Stimulated activated naive CD4-positive, alpha-beta T cell (primary cell): ENCODE results near the gene CASR.

Experiments
- DNase-seq, 6 experiments: peaks; one replicate each; lab custom pipeline; 2025; lab: John Stamatoyannopoulos, UW

Gene CASR

GRCh38 chr3:122215592-122216298 lies 32.3 kb downstream of the CASR start:
- DNase-seq: no peak

DNA sequence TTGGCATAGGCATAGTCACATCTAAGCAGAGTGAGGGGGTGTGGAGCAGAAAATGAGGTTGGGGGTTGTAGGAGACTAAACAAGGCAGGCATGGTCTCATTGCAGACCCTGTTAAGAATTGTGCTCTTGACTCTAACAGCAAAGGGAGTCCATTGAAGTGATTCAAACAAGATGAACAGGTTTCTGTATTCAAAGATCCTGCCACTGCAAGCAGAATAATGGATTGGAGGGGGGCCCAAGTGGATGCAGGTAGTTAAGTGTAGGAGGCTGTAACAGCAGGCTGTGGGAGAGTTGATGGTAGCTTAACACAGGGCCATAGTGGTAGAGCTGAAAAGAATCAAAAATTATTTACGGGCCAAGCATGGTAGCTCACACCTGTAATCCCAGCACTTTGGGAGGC lies 34.4 kb downstream of the CASR start:
- DNase-seq: no peak

GRCh38 chr3:122219242-122219872 lies 35.9 kb downstream of the CASR start:
- DNase-seq: no peak

- DNase-seq: no peak
Observed at GRCh38 chr3:122227036-122227781, 43.7 kb downstream of the CASR start.

- no peak for DNase-seq
Observed at GRCh38 chr3:122230174-122230573, 46.7 kb downstream of the CASR start.

- no peak for DNase-seq
Observed at GRCh38 chr3:122231465-122232157, 48.1 kb downstream of the CASR start.

DNA sequence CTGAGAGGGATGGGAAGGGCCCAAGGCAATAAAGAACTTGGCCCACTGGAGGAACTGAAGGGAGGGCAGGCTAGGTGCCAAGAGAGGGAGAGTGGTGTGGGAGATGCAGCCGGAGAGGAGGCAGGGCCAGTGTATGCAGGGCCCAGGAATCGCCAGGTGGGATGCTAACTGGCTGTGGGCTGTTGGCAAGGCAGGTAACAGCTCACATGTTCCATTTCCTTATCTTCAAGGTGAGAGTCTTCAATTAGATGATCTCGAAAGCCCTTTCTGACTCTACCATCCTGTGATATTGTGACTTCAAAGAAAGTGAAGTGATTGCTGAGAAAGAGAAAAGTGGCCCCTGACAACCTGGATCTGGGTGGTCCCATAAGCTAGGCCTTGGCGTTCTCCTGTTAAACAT lies 49.0 kb downstream of the CASR start:
- no peak for DNase-seq

GRCh38 chr3:122233101-122233952 lies 49.9 kb downstream of the CASR start:
- DNase-seq: no peak

DNA sequence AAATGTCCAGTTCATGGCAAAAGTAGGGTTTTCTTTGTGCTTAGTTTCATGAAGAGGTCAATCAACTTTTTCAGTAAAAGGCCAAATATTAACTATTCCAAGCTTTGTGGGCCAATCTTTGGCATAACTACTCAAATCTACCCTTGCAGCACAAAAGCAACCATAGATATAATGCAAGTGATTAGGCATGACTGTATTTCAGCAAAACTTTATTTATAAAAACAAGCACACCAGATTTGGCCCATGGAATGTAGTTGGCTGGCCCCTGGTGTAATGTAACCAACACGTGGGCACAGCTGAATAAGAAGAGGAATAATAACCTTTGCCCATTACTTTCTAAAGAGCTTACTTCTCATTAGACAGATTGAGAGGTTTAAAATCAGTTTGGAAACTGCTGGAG lies 50.6 kb downstream of the CASR start:
- no peak for DNase-seq

GRCh38 chr3:122235147-122235546 lies 51.7 kb downstream of the CASR start:
- no peak for DNase-seq

- no peak for DNase-seq
Observed at GRCh38 chr3:122239112-122239511, 55.6 kb downstream of the CASR start.

- DNase-seq: peak in 1 of 6 experiments; percentile 7
Observed at GRCh38 chr3:122245513-122246174, 62.2 kb downstream of the CASR start.

DNA sequence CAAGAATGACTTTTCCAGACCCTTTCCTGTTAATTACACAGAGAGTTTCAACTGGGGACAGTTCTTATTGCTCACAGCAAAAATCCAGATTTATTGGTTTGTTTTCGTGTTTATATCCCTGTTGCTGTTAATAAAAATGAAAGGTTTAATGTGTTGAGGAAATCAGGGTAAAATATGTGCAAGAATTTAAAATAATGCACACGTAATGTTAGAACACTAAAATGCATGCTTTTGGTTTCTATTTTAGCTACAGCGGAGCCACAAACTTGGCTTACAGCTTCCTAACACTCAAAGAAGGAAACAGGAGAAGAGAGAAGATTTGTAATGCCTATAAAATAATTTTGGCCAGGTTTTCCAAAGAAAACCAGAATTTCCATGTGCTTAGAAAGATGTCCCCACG lies 62.7 kb downstream of the CASR start:
- no peak for DNase-seq

DNA sequence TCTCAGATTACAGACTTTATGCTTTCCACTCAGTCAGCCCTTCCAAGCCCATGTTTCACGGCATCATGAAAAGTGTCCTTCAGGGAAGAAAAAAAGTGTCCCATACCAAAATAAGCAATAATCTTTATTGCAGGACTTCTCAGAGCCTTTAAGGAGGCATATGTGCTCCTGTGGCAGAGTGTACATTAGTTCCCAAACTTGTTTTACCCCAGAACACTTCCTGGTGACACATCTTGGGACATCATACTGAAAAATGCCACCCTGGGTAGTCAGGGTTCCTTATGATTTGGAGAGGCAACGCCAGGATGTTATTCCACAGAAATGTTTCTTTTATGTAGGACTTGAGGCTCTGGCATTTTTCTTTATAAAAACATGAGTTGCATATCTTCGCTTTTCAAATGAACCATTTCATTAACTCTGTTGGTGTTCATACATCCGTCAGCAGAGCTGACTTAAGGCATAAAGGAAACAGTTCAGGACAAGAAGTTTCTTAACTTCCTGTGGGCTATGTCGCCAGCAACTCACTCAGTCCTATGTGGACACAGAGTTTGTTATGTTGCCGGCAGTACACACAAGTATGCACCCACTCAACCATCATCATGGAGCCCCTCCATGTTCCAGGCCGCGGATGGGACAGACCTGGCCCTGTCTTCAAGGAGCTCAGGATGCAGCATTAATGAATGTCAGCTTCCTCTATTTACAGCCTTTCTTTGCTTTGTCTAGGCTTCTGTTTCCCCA lies 63.8 kb downstream of the CASR start:
- no peak for DNase-seq

DNA sequence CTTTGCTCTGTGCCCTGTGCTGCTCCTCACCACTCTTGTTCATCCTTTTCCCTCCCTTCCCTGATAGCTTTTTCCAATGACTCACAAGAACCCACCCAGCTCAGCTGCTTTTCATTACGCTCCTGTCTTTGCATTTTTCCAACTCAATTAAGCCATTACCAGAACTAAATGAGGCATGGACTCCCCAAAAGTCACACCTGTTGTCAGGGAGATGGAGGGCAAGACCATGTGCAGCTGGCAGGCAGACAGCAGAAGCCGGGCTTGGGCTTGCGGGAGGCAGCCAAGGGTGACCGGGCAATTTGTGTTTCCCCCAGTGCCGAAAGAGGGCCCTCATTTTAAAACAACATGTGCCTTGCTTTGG lies 64.3 kb downstream of the CASR start:
- no peak for DNase-seq

- DNase-seq: no peak
Observed at GRCh38 chr3:122251428-122251827, 68.0 kb downstream of the CASR start.

GRCh38 chr3:122253581-122253980 lies 70.1 kb downstream of the CASR start:
- no peak for DNase-seq

- no peak for DNase-seq
Observed at GRCh38 chr3:122255757-122256439, 72.4 kb downstream of the CASR start.

GRCh38 chr3:122257644-122258364 lies 74.3 kb downstream of the CASR start:
- DNase-seq: no peak
